DND-41 (cell line): Measurements from ENCODE around the gene SLC15A1.

ENCODE experiments used
- EZH2 ChIP-seq: IDR thresholded peaks from 3 replicates; pipeline ENCODE4 v1.6.1; 2012; ENCODE audit warnings: borderline replicate concordance, low read depth, mild to moderate bottlenecking, moderate library complexity, low read length, inconsistent platforms; ENCODE audit not compliant: severe bottlenecking
- TF ChIP-seq, protein P1 (sequence below): IDR thresholded peaks from 2 replicates; pipeline ENCODE4 v1.5.1; 2012; ENCODE audit warnings: borderline replicate concordance, low read length, moderate library complexity, mild to moderate bottlenecking; ENCODE audit not compliant: poor library complexity, severe bottlenecking; ENCODE audit errors: extremely low read depth

DNA sequence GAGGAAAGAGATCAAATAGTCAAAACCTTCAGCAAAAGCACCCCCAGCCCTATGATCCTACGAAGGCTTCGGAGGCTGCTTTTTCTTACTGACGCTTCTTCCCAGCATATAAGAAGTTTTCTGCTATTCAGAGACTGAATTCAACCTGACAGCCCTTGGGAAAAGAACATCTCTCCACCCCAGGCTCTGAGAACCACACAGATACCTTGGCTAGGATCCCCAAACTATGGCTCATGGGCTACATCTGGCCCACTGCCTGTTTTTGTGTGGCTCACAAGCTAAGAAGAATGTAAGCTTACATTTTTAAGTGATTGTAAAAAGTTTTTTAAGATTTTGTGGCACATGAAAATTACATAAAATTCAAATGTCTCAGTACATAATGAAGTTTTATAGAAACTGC lies 3.0 kb downstream of the SLC15A1 start:
- TF ChIP-seq, protein P1, sequence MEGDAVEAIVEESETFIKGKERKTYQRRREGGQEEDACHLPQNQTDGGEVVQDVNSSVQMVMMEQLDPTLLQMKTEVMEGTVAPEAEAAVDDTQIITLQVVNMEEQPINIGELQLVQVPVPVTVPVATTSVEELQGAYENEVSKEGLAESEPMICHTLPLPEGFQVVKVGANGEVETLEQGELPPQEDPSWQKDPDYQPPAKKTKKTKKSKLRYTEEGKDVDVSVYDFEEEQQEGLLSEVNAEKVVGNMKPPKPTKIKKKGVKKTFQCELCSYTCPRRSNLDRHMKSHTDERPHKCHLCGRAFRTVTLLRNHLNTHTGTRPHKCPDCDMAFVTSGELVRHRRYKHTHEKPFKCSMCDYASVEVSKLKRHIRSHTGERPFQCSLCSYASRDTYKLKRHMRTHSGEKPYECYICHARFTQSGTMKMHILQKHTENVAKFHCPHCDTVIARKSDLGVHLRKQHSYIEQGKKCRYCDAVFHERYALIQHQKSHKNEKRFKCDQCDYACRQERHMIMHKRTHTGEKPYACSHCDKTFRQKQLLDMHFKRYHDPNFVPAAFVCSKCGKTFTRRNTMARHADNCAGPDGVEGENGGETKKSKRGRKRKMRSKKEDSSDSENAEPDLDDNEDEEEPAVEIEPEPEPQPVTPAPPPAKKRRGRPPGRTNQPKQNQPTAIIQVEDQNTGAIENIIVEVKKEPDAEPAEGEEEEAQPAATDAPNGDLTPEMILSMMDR: no peak
- no peak for TF ChIP-seq EZH2
